GM20431 (cell line): ENCODE measurements around the gene SCN9A.
"Not testable (repeated sequence)": the region's sequence is repeated elsewhere in the genome, so short reads cannot be mapped to it uniquely, and the experiment has no call there.

Experiments
- in situ Hi-C: fragments of 300-500 bp; cut with MseI, MboI; formaldehyde crosslinking; loops from one replicate; pipeline ENCODE4 v1.15.0; 2020; ENCODE audit warnings: low sequenced_read_pairs; ENCODE audit not compliant: unreplicated experiment

SCN9A gene

DNA sequence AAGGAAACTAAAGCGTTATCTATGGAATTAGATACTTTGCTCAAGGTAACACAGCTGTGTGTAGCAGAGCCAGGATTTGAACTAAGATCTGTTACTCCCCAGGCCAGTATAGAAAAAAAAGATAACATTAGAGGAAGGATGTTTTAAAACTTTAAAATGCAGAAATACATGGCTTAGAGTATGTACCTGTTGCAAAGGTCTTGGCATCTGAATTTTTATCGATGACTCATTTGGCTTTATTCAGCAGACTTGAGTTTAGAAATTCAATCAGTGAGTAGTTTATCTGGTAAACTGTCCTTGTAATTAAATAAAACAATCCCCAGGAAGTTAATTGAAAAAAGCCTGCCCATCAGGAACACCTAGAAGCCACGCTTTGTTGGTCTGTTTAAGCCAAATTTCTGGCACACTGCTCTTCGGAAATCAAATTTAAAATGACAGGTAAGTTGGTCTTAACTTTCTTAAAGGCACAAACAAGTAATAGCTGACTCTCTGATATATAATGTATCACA, 36.9 kb downstream of the SCN9A start:
- in situ Hi-C loops, result no loop called here

DNA sequence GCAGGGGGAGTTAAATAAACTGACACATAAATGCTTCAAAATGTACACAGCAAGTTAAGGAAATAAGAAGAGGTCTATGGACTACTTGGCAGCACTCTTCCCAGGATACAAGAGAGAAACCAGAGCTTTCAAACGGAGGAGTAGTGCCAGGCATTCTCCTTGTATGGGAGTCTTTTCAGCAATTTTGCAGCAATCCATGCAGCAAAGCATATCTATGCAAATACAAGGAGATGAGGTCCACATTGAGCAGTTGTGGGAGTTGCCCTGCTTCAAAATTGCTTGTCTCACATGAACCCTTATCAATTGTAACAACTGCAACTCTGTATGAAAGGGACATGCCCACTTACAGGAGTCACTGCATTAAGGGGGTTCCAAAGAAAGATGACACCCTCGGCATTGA, 37.8 kb downstream of the SCN9A start:
- in situ Hi-C loops, result no loop called here

DNA sequence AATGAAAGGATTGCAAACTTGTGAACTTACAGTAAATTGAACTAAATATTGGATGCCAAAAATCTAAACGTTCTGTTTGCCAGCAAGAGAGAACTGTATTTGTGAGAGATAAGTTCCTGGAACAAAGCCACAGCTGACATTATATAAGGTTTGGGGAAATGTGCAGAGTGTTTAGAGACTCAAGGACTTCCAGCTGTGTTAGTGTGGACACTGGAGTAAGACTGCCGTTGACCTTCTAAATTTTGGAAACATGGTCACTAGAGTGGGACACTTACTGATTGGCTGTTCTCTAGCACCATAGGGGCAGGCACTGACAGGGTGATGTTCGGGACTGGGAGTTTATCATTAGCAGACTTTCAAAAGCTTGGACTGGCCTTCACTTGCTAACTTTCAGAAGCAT, 40.5 kb downstream of the SCN9A start:
- in situ Hi-C loops, result no loop called here

DNA sequence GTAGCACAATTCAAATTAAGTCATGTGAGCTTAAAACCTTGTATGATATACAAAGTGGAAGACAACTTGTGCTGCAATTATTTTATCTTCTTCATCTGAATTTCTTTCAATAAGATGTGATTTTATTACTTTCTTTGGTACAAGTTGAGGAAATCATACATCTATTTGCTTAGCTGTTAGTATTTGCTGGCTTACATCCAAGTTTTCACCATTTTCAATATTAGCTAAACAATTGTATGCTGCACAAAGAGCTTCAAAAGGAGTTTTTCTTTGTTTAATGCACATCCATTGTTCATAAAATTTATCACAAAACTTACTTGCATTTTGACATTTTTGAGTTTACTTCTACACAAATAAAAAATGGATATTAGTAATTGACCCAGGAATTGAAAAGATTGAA, 40.9 kb downstream of the SCN9A start:
- in situ Hi-C loops, result no loop called here

DNA sequence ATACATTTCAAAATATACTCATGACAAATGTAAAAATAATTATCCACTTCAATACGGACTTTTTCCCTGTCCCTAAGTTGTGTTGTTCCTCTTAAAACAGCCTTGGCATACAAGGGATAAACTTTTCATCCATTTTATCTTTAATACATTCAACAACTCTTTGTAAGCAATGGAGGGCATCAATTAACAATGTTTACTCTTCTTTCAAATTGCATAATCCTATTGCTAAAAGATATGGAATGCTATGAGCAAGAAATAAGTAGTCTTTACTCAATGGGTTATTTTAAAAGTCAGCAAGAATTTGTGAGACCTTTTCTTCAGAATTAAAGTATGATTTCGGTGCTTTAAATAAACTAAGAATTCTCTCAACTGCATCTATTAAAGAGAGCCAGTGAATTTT, 41.9 kb downstream of the SCN9A start:
- in situ Hi-C loops, result no loop called here

DNA sequence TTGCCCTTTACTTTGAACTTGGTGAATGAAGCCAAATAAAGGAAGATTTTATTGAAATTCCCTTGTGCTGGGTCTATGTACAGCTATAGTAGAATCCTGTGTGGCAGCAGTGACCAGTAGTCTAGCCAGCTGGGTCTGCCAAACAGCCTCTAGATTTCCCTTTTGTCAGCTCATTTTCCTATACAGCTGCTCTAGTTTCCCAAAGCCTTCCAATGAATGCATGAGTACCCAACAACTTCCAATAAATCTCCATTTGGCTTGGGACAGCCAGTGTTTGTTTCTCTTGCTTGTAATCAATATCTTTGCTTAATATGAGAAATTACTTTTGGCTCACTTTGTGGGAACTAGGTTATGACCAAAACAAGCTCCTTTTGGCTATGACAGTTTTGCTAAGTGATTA, 43.6 kb downstream of the SCN9A start:
- in situ Hi-C loops, result no loop called here

DNA sequence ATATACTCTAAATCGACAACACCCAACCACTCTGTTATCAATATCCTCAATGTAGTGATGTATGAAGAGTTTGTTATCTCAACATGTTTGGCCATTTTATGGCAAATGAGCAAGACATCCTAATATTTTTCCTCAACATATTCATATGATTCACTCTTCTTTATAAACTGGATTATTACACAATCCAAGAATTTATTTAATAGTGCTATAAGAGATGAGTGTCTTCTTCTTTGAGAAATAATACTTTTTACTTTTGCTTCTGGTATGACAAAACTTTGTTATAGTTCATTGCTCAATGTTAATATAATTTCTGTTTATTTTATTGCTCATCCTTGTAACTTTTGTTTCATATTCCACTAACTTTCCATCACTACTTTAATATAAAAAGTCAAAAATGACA, 44.3 kb downstream of the SCN9A start:
- in situ Hi-C loops, result no loop called here

DNA sequence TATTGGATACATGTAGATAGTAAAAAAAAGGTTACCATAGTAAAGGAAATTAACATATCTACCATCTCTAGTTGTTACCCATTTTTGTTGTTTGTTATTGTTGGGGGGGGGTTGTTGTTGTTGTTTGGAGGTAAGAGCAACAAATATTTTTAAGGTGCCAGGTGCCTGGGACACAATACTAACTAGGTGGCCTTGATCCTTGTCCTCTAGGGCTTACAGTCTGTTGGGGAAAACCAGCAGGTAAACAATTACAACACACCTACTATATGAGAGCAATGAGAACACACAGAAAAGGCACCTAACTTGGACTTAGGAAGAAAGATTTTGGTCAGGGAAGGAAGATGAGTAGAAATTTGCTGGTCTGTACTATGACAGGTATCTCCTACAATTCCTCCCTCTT, 46.3 kb downstream of the SCN9A start:
- in situ Hi-C loops, result no loop called here

DNA sequence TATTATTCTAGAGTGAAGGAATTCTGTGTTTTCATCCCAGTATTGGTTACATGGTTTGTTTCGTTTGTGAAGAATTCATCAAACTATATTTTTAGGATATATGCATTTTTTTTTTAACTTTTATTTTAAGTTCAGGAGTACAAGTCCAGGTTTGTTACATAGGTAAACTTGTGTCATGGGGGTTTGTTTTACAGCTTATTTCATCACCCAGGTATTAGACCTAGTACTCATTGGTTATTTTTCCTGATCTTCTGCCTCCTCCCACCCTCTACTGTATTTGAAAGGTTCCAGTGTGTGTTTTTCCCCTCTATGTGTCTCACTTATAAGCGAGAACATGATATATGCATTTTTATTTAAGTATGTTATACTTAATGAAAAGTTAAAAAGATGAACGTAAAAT, 47.6 kb downstream of the SCN9A start:
- in situ Hi-C loops, result no loop called here

DNA sequence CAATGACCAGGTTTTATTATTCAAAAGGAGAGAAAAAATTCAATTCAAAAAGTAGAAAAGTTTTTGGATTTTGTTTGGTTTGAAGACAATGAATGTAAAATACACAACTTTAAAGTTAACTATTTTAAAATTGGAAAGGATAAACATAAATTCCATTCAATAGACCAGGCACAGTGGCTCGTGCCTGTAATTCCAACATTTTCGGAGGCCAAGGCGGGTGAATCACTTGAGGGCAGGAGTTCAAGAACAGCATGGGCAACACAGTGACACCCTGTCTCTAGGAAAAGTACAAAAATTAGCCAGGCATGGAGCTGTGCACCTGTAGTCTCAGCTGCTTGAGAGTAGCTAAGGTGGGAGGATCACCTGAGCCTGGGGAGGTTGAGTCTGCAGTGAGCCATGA, 54.7 kb downstream of the SCN9A start:
- in situ Hi-C loops, result no loop called here

DNA sequence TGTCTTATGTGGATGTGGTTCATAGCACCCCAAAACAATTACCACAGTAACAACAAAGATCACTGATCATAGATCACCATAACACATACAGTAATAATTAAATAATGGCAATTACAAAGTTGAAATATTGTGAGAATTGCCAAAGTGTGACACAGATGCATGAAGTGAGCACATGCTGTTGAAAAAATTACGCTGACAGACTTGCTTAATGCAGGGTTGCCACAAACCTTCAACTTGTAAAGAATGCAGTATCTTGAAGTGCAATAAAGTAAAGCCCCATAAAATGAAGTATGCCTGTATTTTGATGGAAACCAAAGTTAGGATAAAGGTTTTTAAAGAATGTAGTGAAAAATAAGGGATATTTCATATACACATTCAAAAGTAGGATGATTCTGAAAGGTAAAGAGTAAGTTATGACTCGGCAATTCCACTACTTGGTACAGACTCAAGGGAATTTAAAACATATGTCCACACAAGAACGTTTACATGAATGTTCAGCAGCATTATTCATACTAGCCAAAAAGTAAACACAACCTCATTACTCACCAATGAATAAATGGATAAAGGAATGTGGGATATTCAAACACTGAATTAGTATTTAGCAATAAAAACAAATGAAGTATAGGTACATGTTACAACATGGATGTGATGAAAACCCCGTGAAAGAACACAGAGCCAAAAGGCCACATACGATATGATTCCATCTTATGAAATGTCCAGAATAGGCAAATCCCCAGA, 61.6 kb downstream of the SCN9A start:
- in situ Hi-C loops, result no loop called here

DNA sequence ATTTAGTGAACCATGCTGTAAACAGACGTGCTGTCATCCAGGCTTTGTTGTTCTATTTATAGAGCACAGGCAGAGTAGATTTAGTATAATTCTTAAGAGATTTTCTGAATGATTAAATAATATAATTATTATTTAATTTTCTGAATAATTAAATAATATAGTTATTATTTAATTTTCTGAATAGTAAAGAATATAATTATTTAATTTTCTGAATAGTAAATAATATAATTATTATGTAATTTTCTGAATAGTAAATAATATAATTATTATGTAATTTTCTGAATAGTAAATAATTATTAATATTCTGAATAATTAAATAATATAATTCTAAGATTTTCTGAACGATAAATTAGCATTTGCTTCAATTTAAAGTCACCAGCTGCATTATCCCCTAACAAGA, 62.9 kb downstream of the SCN9A start:
- in situ Hi-C loops, result not testable (repeated sequence)

DNA sequence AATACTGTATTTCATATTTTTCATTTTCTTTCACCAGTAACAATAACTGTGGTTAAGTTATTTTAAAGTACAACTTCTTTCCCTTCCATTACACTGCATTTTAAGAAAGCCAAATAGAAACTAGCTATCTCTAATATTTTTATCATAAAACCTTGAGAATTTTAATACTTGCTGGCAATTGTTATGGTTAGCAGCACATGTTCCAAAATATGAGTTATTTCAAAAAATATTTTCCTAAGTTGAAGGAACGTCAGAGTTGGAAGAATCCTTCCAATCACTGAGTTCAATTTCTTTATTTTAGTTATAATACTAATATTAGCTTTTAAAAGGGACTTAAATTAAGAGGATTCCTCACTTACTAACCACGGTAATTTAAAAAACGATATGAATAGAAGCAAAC, 68.4 kb downstream of the SCN9A start:
- in situ Hi-C loops, result no loop called here

DNA sequence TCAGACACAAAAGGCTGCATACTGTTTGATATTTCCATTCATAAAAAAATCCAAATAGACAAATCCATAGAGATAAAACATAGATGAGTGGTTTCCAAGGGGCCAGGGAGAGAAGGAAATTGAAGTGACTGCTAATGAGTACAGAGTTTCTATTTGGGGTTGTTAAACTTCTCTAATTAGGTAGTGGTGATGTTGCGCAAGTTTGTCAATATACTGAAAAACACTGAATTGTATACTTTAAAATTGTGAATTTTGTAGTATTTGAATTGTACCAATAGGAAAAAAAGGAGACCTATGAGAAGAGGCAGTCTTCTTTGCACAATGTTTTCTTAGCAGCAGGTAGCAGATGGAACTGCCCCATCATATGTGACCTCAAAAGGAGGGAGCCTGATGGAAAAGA, 71.1 kb downstream of the SCN9A start:
- in situ Hi-C loops, result no loop called here

DNA sequence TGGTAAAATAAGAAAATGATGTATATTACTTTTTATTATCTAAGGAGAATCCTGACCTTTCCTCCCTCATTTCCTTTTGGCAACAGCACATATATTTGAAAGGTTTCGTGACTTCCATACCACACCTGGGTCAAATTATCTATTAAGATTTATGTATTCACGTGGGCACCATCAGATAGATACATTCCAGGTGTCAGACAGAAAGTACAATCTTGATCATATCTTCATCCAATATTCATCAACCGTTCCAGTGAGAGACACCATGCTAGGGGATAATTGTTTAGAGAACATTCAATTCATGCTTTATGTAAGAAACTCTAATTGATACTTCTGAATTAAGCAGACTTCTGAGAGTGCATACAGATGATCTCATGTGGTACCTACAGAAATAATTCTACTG, 73.7 kb downstream of the SCN9A start:
- in situ Hi-C loops, result no loop called here

DNA sequence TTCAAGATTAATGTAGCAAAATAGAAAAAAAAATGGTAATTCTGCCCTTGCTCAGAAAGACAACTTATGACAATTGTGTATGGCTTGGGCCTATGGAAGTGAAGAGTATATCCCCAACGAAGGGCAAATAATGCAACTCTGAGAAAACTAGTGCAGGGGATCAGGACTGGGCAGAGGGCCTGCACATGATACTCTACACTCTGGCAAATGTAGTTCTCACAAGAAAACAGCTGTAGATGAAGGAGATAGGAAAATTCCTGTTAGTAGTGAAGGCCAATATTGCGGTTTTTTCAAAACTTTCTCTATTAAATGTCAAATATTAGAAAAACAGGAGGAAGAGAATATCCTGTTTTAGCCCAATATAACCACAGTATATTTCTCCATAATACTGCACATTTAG, 77.8 kb downstream of the SCN9A start:
- in situ Hi-C loops, result no loop called here

DNA sequence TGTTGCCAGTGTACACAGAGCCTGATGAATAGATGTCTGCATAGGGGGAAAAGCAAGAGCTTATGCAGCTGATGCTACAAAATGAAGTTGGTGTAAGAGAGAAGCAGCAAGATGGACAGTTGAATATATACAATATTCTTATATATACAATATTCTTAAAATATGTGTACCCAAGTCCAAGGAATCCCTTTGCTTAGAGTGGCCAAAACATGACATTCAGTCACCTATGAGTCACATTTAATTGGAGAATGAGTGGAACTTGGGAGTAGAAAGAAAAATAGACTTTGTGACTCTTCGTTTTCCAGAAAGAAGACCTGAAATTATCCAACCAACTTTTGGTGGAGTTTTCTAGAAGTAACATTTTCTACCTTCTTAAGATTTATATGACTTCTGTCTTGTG, 81.8 kb downstream of the SCN9A start:
- in situ Hi-C loops, result no loop called here

DNA sequence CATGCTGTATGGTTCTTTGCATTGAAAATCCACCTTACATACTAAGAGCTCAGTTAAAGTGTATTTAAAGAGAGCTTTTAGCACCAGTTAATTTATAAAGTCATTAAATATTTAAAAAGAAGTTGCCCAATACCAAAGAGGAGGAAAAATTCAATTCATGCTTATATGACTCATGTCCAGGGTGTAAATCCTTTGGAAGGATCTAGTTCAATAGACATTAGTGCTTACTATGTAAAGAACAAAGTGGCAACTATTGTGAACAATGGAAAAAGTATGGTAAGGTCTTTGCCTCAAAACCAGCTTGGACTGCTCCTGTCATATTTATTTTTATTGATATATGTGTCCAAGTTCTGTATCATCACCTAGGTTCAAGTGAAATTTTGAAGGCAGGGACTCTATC, 90.5 kb downstream of the SCN9A start:
- in situ Hi-C loops, result no loop called here

DNA sequence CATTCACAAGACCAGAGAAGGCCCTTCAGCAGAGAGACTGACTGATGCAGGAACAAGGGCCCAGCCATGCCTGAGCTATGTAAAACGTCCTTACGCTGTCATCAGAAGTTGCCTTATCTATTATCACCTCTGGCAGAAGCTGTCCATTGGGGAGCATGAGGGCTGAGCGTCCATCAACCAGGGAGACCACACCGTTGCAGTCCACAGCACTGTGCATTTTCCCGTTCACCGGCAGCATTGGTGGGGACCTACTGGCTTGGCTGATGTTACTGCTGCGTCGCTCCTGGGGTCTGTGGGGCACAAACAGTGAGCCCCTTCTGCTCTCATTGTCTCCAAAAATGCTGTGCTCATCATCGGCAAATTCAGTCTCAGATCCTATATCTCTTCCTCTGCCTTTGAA, 91.4 kb downstream of the SCN9A start:
- in situ Hi-C loops, result no loop called here

DNA sequence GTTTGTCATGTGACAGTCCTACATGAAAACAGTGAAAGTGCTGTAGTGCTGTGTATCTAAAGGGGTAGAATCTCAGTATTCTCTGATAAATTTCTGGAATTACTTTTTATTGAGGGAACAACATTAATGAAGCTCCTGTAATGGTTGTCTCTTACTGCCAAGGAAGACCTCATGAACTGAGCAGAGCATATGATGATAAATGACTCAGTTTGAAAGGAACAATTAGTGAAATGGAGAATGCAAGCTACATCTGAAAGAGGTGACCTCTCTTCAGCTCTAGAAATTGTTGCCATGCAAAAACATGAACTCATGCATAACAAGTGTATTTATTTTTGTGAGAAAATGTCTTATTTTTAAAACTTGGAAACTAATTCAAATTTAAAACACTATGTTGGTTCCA, 93.6 kb downstream of the SCN9A start:
- in situ Hi-C loops, result no loop called here

DNA sequence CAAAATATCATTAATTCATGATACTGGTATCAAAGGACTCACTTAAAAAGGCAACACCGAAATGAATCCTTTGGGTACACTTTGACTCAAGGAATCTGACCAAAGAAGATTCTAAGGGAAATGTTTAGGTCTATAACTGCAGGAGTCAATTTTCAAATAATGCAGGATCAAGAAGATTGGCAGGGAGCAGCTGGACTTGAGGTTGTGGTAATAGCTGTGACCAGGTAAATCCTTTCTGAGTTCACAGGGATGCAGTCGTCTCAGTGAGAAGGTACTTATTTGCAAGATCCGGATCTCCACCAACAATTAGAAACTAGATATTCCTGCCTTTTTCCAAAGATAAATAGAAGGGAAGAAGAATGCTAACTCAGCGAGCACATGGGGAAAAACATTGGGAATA, 96.9 kb downstream of the SCN9A start:
- in situ Hi-C loops, result no loop called here

DNA sequence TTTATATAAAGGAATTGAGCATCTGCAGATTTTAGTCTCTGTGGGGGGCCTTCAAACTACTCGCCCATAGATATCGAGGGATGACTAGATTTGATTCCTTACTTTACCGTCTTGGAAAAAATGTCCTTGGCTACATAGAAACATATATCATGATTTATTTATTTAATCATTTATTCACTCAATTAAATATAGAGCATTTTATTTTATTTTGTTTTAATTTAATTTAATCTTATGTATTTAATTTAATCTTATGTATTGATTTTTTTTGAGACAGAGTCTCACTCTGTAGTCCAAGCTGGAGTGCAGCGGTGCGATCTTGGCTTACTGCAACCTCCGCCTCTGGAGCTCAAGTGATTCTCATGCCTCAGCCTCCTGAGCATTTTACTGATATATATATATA, 105.4 kb downstream of the SCN9A start:
- in situ Hi-C loops, result no loop called here
